ENCODE results near the gene RRM2. TPM values are rescaled to one million over a fixed set of nuclear protein-coding genes. Genes with fewer than 3 reads are reported as not detected.

RRM2 gene
- total and polyA plus RNA-seq, 9 donors = 0.24 to 4.6 (median 1.3) TPM; not detected in 2

DNA sequence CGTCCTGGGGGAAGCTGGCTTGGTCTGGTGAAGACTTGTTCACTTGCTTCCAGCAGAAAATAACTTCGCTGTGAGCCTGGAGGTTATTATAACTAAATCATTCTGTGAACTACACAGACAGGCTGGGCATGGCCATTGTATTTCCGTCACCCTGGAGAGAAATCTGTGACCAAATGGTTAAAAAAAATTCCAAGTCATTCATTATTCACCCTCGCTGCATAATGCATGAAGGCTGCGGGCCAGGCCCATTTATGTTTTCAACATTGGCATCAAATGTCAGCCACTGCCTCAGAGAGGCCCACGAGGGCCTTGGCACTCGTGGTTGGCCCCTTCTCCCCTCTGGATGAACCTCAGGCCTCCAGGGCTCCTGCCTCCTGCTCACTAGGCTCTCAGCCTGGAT is 57.7 kb downstream of the RRM2 start:
- intact Hi-C loops (cut with DNase I) = loop anchor here in 1 of 4 donors (5.0 kb wide), 1 partner anchor 318 kb away; no protein-coding TSS in a partner anchor
- DNase-seq = no peak
- H3K36me3 ChIP-seq = no peaks in the 10 kb centered on the region
- H3K27me3 ChIP-seq = no peaks in the 10 kb centered on the region
- H3K9me3 ChIP-seq = no peaks in the 10 kb centered on the region
- TF ChIP-seq EP300 (IDR thresholded peaks at IDR 0.05) = no peak
- no peak for TF ChIP-seq POLR2A (IDR thresholded peaks at IDR 0.05)
- TF ChIP-seq, protein P1, sequence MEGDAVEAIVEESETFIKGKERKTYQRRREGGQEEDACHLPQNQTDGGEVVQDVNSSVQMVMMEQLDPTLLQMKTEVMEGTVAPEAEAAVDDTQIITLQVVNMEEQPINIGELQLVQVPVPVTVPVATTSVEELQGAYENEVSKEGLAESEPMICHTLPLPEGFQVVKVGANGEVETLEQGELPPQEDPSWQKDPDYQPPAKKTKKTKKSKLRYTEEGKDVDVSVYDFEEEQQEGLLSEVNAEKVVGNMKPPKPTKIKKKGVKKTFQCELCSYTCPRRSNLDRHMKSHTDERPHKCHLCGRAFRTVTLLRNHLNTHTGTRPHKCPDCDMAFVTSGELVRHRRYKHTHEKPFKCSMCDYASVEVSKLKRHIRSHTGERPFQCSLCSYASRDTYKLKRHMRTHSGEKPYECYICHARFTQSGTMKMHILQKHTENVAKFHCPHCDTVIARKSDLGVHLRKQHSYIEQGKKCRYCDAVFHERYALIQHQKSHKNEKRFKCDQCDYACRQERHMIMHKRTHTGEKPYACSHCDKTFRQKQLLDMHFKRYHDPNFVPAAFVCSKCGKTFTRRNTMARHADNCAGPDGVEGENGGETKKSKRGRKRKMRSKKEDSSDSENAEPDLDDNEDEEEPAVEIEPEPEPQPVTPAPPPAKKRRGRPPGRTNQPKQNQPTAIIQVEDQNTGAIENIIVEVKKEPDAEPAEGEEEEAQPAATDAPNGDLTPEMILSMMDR (IDR thresholded peaks at IDR 0.05) = no peak
- H3K4me1 ChIP-seq (ENCODE audit: insufficient read depth) = no peaks in the 10 kb centered on the region
- no peak overlapping the region for H3K27ac ChIP-seq
- WGBS, 3 donors = 87 to 93% (median 89%) methylated on average over 7 of the region's 7 CpGs
- no peak overlapping the region for H3K4me3 ChIP-seq

Small RNAs within 50 kb of the gene (small RNA-seq; reads per million reads assigned to genes)
- gene RF00410 = not detected
- gene RF00568 = not detected

Other genes starting within 250 kb of the RRM2 start
- 1 to 10 TPM in 2 of 7 donors, under 1 TPM in 4, not detected in 1; 0.18 to 2.4 (median 0.78) TPM for gene GRHL1, start 171.0 kb upstream of the RRM2 start, total RNA-seq
- gene GRHL1, start 171.0 kb upstream of the RRM2 start, polyA plus RNA-seq = under 1 TPM; 0.32 to 0.40 TPM
- gene KLF11, start 79.2 kb upstream of the RRM2 start, total RNA-seq = 10 to 100 TPM; 21.6 to 45.3 (median 31.4) TPM
- gene KLF11, start 79.2 kb upstream of the RRM2 start, polyA plus RNA-seq = 10 to 100 TPM; 22.8 to 41.8 TPM
- 10 to 100 TPM in 6 of 7 donors, 1 to 10 TPM in 1; 8.8 to 21.5 (median 13.0) TPM for gene CYS1, start 42.3 kb upstream of the RRM2 start, total RNA-seq
- 1 to 10 TPM; 5.9 to 9.0 TPM for gene CYS1, start 42.3 kb upstream of the RRM2 start, polyA plus RNA-seq
- gene HPCAL1, start 180.2 kb downstream of the RRM2 start, total RNA-seq = 10 to 100 TPM; 13.4 to 69.5 (median 18.5) TPM
- 10 to 100 TPM; 11.4 to 20.1 TPM for gene HPCAL1, start 180.2 kb downstream of the RRM2 start, polyA plus RNA-seq

Data from ovary (tissue), 9 donors.